Germinal center (tissue), 1 donor: ENCODE data around the gene GLB1L3.
"Not testable (repeated sequence)": the region's sequence is repeated elsewhere in the genome, so short reads cannot be mapped to it uniquely, and the experiment has no call there.

ENCODE experiments used
- DNase-seq: peaks from one replicate; pipeline ENCODE4 v3.0.0; 2012; ENCODE audit warnings: mixed read lengths, low spot score

Gene GLB1L3

DNA sequence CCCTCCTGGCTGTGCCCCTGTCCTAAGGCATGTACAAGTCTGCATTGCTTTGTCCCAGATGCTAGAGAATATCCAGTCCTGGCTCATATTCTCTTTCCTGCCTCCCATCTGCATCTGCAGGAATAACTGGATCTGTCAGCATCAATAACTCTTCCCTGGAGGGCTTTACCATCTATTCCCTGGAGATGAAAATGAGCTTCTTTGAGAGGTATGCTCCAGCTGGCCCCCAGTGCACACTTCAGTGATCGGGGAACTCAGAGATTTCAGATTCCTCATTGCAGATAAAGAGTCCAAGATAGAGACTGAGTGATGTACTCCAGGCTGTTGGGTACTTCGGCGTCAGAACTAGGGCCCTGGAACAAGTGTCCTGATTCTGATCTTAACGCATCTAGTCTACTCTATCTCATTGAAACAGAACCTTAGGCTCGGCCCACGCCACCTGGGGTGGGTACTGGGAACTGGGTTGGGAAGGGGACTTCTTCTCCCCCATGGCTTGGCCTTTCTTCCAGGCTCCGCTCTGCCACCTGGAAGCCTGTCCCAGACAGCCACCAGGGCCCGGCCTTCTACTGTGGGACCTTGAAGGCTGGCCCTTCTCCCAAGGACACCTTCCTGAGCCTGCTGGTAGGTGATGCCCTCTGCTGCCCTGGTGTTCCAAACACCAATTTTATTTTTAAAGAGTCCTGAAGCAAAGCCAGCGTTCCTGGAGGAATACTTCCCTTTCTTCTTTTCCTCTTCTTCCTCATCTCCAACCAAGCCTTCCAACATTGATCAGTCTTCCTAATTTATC, 37.8 kb downstream of the GLB1L3 start:
- DNase-seq = no peak

- DNase-seq = no peak
These were observed 40.9 kb downstream of the GLB1L3 start for GRCh38 chr11:134317103-134317502.

DNA sequence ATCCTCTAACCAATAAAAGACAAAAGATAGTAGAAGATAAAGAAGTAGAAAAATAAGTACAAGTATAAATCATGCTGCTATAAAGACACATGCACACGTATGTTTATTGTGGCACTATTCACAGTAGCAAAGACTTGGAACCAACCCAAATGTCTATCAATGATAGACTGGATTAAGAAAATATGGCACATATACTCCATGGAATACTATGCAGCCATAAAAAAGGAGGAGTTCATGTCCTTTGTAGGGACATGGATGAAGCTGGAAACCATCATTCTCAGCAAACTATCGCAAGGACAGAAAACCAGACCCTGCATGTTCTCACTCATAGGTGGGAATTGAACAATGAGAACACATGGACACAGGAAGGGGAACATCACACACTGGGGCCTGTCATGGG, 45.2 kb downstream of the GLB1L3 start:
- DNase-seq = not testable (repeated sequence)

GRCh38 chr11:134322553-134322952, 46.4 kb downstream of the GLB1L3 start:
- DNase-seq = no peak

- DNase-seq = no peak
These were observed 52.3 kb downstream of the GLB1L3 start for GRCh38 chr11:134328433-134328832.

DNA sequence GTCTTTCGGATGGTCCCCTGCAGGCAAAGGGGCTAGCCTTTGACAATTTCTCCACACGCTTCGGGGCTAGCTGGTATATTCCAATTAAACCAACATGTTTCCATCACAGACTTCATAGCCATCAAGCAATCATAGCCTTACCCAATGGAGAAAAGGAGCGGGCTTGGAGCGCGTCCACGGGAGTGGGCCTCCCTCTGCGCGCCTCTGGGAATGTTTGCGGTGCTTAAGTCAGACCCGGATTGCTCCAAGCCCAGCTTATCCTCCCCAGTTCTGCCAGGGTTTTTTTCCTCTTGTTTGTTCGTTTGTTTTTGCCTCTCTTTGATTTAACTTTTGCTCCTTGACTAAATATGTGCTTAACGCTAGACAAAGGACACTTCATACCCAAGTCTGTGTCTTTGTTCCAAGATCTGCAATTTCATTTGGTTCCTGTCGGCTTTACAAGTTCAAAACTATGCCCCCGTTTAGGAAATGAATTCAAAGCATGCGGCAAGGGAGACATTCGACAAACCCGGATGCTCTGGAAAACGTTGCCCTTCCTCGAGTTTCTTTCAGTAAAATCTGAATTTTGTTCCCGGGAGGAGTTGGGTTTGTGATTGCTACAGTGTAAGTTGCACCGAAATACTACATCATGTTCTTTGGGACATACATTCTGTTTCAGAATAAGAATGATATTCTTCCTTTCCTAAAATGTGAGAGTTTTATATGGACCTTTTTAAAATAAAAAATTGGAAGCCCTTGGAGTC, 54.6 kb downstream of the GLB1L3 start:
- DNase-seq = no peak

DNA sequence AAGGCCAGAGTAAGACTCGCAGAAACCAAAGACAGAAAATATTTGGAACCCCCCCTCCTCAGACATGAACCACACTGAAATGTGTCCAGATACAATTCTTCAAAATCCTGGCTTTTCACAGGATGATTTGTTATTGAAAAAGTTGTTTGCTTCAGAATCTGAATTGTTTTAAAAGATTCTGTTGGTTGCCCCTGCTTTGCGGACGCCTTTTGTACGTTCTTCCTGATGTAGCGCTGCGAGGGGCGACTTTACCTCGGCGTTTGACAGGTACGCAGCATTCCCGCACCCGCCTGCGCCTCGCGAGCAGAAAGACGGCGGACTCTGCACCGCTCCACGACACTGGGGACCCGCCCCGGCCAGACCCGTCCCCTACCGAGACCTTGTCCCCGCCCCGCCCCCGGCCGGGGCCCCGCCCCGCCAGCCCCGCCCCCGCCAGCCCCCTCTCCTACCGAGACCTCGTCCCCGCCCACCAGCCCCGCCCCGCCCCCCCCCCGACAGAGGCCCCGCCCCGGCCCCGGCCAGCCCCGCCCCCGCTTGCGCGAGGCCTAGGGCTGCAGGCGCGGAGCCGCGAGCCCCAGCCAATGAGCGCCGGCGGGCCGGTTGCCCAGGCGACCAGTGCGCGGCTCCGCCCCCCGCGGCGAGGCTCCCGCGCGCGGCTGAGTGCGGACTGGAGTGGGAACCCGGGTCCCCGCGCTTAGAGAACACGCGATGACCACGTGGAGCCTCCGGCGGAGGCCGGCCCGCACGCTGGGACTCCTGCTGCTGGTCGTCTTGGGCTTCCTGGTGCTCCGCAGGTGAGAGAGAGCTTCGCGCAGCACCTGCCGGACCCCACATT, 55.4 kb downstream of the GLB1L3 start, which contains the start of gene GLB1L2:
Gene GLB1L2 (plus strand): TSS at position 635 of the 835 bp plus-strand sequence. CDS start 74 bp downstream, at position 709.
- peak; percentile 93 for DNase-seq

- no peak for DNase-seq
These were observed 56.0 kb downstream of the GLB1L3 start for GRCh38 chr11:134332189-134332631.

GRCh38 chr11:134332782-134333181, 56.6 kb downstream of the GLB1L3 start:
- DNase-seq = no peak

- DNase-seq = no peak
These were observed 57.1 kb downstream of the GLB1L3 start for GRCh38 chr11:134333312-134333711.

DNA sequence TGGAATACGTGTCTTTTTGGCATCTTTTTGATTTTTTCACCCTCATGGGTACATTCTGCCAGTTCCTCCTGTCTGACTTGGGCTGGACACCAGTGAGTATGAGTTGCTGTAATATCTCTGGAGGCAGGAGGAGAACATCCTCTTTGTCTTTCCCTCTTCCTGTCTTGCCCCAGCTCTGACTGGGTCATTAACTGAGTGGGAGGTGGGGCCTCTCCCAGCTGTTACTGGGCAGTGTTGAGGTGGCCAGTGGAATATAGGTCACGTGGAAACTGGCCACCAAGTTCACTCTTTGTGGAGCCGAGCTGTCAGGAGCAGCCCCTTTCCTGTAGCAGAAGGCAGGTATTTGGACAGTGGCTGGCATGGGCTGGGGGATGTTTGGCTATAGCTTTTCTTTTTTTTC, 57.8 kb downstream of the GLB1L3 start:
- no peak for DNase-seq

DNA sequence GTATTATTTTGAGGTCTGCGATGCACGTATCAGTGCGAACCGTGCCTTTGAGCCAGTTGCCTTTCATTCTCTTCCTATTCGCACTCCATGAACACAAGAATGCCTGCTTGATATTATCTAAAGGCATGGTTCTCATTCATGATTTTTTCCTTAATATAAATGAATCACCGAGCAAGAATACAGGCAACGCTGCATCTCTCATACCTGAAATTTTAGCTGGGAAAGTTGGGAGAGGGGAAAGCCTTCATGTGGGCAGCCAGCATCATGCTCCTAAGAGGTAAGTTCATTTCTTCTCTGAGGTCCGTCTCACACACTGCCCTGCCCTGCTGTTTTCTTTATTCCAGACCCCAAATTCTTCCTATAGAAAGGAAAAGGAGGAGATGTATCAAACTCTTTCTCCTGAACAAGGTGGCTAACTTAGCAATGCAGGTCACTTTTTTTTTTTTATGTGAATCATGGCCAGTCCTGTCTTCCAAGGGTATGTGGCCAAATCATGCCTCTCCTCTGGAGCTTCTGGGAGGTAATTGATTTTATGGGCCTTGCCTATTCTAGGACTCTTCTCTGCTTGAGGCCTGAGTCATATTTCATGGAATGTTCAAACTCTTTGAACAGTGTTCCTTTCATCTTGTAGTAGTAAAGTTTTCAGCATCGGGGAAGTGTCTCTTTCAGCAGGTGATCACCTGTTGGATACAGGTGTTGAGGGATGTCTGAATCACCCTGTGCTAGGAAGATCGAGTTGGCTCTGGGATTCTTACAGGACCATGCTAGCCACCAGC, 58.8 kb downstream of the GLB1L3 start:
- DNase-seq = no peak

DNA sequence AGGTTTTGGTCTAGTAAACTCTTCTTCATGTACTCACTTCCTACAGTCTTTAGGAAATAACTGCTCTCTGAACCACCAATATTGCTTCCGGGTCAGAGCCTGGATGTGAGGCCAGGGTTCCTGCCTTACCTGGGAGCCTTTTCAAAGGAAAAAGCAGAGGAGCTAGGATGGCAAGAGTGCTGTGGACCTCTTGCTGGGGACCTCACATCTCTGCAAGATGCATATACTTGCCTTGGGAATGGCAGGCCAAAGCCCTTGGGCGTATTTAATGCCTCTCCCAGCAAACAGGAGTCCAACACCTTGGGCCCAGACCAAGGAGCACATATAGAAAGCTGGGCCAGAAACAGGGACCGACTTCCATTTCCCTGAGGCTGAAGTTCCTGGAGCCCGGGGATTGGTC, 60.9 kb downstream of the GLB1L3 start:
- DNase-seq = no peak

- no peak for DNase-seq
These were observed 61.9 kb downstream of the GLB1L3 start for GRCh38 chr11:134338068-134338467.

GRCh38 chr11:134338654-134339053, 62.5 kb downstream of the GLB1L3 start:
- DNase-seq = no peak

DNA sequence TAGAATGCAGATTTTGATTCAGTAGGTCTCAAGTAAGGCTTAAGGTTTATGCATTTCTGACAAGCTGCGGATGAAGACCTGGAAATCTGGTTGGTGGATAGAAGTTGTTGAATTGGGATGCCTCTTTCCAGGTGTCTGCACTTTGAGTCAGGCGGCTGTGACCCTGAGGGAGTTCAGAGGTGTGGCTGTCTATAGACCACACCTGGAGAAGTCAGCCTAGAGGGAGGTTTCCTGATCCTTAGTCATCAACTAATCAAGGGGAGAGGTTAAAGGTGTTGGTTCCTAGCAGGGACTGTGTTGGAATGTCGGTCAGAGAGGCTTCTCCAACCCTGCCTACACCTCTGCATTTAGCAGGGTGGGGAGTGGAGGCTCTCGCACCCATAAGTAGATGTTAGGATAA, 63.6 kb downstream of the GLB1L3 start:
- DNase-seq = no peak

GRCh38 chr11:134340354-134340964, 64.3 kb downstream of the GLB1L3 start:
- DNase-seq = no peak

- DNase-seq = no peak
These were observed 65.8 kb downstream of the GLB1L3 start for GRCh38 chr11:134341805-134342571.

GRCh38 chr11:134342572-134343340, 66.6 kb downstream of the GLB1L3 start:
- DNase-seq = no peak

DNA sequence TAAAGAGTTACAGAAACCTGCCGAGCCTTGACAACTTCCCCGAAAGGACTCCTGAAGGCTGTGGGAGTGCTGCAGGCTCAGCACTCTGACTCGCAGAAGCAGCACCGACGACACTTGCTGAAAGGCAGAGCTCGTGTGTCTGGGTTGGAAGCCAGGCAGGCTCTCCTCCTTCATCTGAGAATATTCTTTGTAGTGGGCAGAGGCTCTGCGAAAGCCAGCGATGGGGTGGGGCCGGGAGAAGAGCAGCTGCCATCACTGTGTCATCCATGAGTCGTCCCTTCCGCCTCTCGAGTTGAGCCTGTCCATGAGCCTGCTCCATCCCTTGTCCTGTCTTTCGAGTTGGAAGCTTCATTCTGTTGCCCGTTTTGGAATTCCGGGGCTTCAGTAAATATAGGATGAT, 67.5 kb downstream of the GLB1L3 start:
- DNase-seq = no peak
